ENCODE measurements around the gene LRRC8A. TPM values are rescaled to one million over a fixed set of nuclear protein-coding genes. Genes with fewer than 3 reads are reported as not detected.

The LRRC8A gene
- total and polyA plus RNA-seq, 2 experiments from 2014 or later = 37.3 to 80.5 TPM

DNA sequence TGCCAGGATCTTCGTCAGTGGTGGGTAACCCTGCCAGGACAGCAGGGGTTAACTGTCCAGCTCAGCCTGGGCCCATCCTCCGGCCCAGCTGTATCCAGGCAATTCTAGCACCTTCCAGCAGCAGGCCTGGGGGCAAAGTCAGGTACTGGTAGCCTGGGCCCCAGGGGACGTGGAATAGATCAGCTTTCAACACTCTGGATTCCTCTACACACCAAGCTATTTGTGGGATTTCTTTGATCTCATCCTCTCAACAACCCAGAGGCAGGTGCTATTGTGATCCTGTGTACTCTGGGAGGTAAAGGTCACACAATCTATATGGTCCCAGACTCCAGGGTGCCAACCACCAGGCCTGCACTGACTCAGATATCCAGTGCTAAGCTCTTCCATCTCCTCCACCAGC lies 43.6 kb upstream of the LRRC8A start:
- no peak for TF ChIP-seq EZH2phosphoT487 (IDR thresholded peaks at IDR 0.05; ENCODE audit: unreplicated experiment)
- TF ChIP-seq, protein P1, sequence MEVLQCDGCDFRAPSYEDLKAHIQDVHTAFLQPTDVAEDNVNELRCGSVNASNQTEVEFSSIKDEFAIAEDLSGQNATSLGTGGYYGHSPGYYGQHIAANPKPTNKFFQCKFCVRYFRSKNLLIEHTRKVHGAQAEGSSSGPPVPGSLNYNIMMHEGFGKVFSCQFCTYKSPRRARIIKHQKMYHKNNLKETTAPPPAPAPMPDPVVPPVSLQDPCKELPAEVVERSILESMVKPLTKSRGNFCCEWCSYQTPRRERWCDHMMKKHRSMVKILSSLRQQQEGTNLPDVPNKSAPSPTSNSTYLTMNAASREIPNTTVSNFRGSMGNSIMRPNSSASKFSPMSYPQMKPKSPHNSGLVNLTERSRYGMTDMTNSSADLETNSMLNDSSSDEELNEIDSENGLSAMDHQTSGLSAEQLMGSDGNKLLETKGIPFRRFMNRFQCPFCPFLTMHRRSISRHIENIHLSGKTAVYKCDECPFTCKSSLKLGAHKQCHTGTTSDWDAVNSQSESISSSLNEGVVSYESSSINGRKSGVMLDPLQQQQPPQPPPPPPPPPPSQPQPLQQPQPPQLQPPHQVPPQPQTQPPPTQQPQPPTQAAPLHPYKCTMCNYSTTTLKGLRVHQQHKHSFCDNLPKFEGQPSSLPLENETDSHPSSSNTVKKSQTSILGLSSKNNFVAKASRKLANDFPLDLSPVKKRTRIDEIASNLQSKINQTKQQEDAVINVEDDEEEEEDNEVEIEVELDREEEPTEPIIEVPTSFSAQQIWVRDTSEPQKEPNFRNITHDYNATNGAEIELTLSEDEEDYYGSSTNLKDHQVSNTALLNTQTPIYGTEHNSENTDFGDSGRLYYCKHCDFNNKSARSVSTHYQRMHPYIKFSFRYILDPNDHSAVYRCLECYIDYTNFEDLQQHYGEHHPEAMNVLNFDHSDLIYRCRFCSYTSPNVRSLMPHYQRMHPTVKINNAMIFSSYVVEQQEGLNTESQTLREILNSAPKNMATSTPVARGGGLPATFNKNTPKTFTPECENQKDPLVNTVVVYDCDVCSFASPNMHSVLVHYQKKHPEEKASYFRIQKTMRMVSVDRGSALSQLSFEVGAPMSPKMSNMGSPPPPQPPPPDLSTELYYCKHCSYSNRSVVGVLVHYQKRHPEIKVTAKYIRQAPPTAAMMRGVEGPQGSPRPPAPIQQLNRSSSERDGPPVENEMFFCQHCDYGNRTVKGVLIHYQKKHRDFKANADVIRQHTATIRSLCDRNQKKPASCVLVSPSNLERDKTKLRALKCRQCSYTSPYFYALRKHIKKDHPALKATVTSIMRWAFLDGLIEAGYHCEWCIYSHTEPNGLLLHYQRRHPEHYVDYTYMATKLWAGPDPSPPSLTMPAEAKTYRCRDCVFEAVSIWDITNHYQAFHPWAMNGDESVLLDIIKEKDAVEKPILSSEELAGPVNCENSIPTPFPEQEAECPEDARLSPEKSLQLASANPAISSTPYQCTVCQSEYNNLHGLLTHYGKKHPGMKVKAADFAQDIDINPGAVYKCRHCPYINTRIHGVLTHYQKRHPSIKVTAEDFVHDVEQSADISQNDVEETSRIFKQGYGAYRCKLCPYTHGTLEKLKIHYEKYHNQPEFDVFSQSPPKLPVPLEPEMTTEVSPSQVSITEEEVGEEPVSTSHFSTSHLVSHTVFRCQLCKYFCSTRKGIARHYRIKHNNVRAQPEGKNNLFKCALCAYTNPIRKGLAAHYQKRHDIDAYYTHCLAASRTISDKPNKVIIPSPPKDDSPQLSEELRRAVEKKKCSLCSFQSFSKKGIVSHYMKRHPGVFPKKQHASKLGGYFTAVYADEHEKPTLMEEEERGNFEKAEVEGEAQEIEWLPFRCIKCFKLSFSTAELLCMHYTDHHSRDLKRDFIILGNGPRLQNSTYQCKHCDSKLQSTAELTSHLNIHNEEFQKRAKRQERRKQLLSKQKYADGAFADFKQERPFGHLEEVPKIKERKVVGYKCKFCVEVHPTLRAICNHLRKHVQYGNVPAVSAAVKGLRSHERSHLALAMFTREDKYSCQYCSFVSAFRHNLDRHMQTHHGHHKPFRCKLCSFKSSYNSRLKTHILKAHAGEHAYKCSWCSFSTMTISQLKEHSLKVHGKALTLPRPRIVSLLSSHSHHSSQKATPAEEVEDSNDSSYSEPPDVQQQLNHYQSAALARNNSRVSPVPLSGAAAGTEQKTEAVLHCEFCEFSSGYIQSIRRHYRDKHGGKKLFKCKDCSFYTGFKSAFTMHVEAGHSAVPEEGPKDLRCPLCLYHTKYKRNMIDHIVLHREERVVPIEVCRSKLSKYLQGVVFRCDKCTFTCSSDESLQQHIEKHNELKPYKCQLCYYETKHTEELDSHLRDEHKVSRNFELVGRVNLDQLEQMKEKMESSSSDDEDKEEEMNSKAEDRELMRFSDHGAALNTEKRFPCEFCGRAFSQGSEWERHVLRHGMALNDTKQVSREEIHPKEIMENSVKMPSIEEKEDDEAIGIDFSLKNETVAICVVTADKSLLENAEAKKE (CRISPR knock-in tag; IDR thresholded peaks at IDR 0.05) = no peak
- DNase-seq (ENCODE audit: low spot score) (no peak), ATAC-seq (no peak)
- peaks cover 7% of the 10 kb centered on the region; the same call in 1 of the 2 replicates for H3K36me3 ChIP-seq (ENCODE audit: insufficient read depth)
- no peaks in the 10 kb centered on the region for H4K20me1 ChIP-seq (replicated peaks; ENCODE audit: insufficient read depth)
- Mint-ChIP-seq H3K27me3 (ENCODE audit: insufficient read depth, low read depth, poor library complexity) (peaks cover 10% of the 10 kb centered on the region), H3K4me3 (no peak overlapping the region), H3K36me3 (ENCODE audit: low read depth) (peaks cover 31% of the 10 kb centered on the region), H3K27ac (no peak overlapping the region), H3K4me1 (no peaks in the 10 kb centered on the region), H3K9me3 (no peaks in the 10 kb centered on the region)
- no peak overlapping the region for H3K4me2 ChIP-seq
- H3F3A ChIP-seq (replicated peaks; ENCODE audit: low read depth) = no peaks in the 10 kb centered on the region
- H3K9me2 ChIP-seq (ENCODE audit: insufficient read depth) = no peaks in the 10 kb centered on the region
- H3K27ac ChIP-seq (ENCODE audit: low read depth) = no peak overlapping the region
- H3K27me3 ChIP-seq (ENCODE audit: insufficient read depth) = no peaks in the 10 kb centered on the region
- no peaks in the 10 kb centered on the region for H3K4me1 ChIP-seq (ENCODE audit: insufficient read depth)
- no peaks in the 10 kb centered on the region for H3K79me2 ChIP-seq (replicated peaks; ENCODE audit: insufficient read depth)
- no peak overlapping the region for H3K4me3 ChIP-seq
- no peak overlapping the region for H2AFZ ChIP-seq

DNA sequence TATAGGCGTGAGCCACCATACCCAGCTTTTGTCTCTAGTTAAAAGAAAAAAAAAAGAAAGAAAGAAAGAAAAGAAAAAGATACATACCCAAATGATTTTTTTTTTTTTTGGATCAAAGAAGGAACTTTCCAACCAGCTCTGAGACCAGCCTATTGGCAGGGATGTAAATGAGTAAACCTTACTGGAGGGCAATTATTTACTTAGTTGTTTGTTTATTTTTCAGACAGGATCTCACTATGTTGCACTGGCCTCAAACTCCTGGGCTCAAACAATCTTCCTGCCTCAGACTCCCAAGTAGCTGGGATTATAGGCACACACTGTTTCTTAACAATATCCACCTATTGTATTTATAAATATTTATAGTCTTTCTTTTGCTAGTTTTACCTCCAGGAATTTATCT lies 41.4 kb upstream of the LRRC8A start:
- Mint-ChIP-seq H3K27ac (no peak overlapping the region), H3K9me3 (no peaks in the 10 kb centered on the region), H3K4me3 (no peak overlapping the region), H3K4me1 (no peaks in the 10 kb centered on the region), H3K27me3 (ENCODE audit: insufficient read depth, low read depth, poor library complexity) (peaks cover 10% of the 10 kb centered on the region), H3K36me3 (ENCODE audit: low read depth) (peaks cover 26% of the 10 kb centered on the region)
- Histone ChIP-seq H3K27me3 (ENCODE audit: insufficient read depth) (no peaks in the 10 kb centered on the region), H3K4me1 (ENCODE audit: insufficient read depth) (no peaks in the 10 kb centered on the region), H3K9me2 (ENCODE audit: insufficient read depth) (no peaks in the 10 kb centered on the region), H3K4me3 (no peak overlapping the region), H3K36me3 (ENCODE audit: insufficient read depth) (peaks cover 7% of the 10 kb centered on the region; the same call in 1 of the 2 replicates), H3K27ac (ENCODE audit: low read depth) (no peak overlapping the region), H3K79me2 (replicated peaks; ENCODE audit: insufficient read depth) (no peaks in the 10 kb centered on the region), H3K4me2 (no peak overlapping the region), H3F3A (replicated peaks; ENCODE audit: low read depth) (0 out of 2 replicates have a peak, but pooled peaks cover 1% of the 10 kb centered on the region), H2AFZ (no peak overlapping the region), H4K20me1 (replicated peaks; ENCODE audit: insufficient read depth) (no peaks in the 10 kb centered on the region; the same call in 1 of the 2 replicates)
- DNase-seq (ENCODE audit: low spot score) (no peak), ATAC-seq (no peak)
- no peak for TF ChIP-seq JUNB (IDR thresholded peaks at IDR 0.05; ENCODE audit: unreplicated experiment)
- TF ChIP-seq STAT1 (IDR thresholded peaks at IDR 0.05; ENCODE audit: unreplicated experiment) = no peak
- TF ChIP-seq, protein P2, sequence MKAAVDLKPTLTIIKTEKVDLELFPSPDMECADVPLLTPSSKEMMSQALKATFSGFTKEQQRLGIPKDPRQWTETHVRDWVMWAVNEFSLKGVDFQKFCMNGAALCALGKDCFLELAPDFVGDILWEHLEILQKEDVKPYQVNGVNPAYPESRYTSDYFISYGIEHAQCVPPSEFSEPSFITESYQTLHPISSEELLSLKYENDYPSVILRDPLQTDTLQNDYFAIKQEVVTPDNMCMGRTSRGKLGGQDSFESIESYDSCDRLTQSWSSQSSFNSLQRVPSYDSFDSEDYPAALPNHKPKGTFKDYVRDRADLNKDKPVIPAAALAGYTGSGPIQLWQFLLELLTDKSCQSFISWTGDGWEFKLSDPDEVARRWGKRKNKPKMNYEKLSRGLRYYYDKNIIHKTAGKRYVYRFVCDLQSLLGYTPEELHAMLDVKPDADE (IDR thresholded peaks at IDR 0.05) = no peak
- no peak for TF ChIP-seq POLR2AphosphoS5 (IDR thresholded peaks at IDR 0.05; ENCODE audit: low read depth)
